SK-N-SH (cell line): ENCODE results near the gene MIDN. TPM values are rescaled to one million over a fixed set of nuclear protein-coding genes. Genes with fewer than 3 reads are reported as not detected.

Source experiments
- ELF1 ChIP-seq: IDR thresholded peaks from 2 replicates; pipeline ENCODE4 v1.4.0; 2012
- FOXJ3 ChIP-seq: sonication (generic); formaldehyde crosslinking; IDR thresholded peaks from 2 replicates; pipeline ENCODE4 v1.5.1; 2020; ENCODE audit warnings: mild to moderate bottlenecking, missing genetic modification reagents
- FOXM1 ChIP-seq: IDR thresholded peaks from 2 replicates; pipeline ENCODE4 v1.4.0; 2012; ENCODE audit warnings: low read depth, mild to moderate bottlenecking
- IRF3 ChIP-seq: fragments of 150-350 bp; IDR thresholded peaks from 2 replicates; pipeline ENCODE4 v1.6.1; 2016; ENCODE audit warnings: mild to moderate bottlenecking, low read depth, low read length
- JUND ChIP-seq: IDR thresholded peaks from 2 replicates; pipeline ENCODE4 v1.4.0; 2012
- REST ChIP-seq: IDR thresholded peaks from 2 replicates; pipeline ENCODE4 v1.6.1; 2012; ENCODE audit warnings: mild to moderate bottlenecking, low read depth, low read length, moderate library complexity
- RXRA ChIP-seq: IDR thresholded peaks from 2 replicates; pipeline ENCODE4 v1.4.0; 2012; ENCODE audit warnings: low read depth, mild to moderate bottlenecking, borderline replicate concordance
- TCF12 ChIP-seq: IDR thresholded peaks from 2 replicates; pipeline ENCODE4 v1.4.0; 2012
- TEAD4 ChIP-seq: IDR thresholded peaks from 2 replicates; pipeline ENCODE4 v1.4.0; 2012; ENCODE audit warnings: mild to moderate bottlenecking, borderline replicate concordance; ENCODE audit not compliant: insufficient read depth
- ZBTB33 ChIP-seq: IDR thresholded peaks from 2 replicates; pipeline ENCODE4 v1.4.0; 2012; ENCODE audit warnings: low read depth, borderline replicate concordance
- polyA plus RNA-seq, 3 experiments: library from polyadenylated mRNA; depleted of rRNA; stranded (reverse); fragments of >200 nt; gene quantifications; 2 replicates each; pipeline ENCODE4 v1.2.3, GENCODE V29; 2012
- TF ChIP-seq, protein P1 (sequence below): fragments of 200-600 bp; sonication (generic); IDR thresholded peaks from 2 replicates; pipeline ENCODE4 v1.6.1; 2017; ENCODE audit warnings: antibody characterized with exemption, mild to moderate bottlenecking, moderate library complexity
- TF ChIP-seq, protein P2 (sequence below): fragments of 150-350 bp; IDR thresholded peaks from 2 replicates; pipeline ENCODE4 v1.6.1; 2017; ENCODE audit warnings: antibody characterized with exemption, low read length, low read depth, borderline replicate concordance

The MIDN gene
- polyA plus RNA-seq, 1 of the 3 experiments (the other 2 are of a cell fraction) = 13.9 TPM

DNA sequence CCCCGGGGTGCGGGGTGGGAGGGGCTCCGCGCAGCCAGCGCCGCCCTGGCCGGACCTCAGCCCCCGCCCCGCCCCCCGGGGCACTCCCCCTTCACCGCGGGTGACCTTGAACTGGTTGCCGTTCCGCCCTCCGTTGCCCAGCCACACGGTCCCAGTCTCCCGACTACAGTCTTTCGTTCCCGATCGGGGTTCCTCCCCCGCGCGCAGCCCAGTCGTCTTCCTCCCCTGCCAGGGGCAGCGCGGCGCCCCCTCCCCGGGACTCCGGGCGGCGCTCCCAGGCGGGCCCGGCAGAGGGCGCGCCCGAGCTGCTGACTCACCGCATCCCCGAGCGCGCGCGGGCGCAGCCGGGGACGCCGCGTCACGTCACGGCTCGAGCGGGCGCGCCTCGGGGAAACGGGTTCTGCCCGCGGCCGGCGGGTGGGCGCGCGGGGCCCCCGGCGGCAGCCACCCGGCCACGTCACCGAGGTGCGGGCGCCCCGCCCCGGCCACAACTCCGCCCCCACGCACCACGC, 459 bp downstream of the MIDN start (continued):
- TF ChIP-seq, protein P1, sequence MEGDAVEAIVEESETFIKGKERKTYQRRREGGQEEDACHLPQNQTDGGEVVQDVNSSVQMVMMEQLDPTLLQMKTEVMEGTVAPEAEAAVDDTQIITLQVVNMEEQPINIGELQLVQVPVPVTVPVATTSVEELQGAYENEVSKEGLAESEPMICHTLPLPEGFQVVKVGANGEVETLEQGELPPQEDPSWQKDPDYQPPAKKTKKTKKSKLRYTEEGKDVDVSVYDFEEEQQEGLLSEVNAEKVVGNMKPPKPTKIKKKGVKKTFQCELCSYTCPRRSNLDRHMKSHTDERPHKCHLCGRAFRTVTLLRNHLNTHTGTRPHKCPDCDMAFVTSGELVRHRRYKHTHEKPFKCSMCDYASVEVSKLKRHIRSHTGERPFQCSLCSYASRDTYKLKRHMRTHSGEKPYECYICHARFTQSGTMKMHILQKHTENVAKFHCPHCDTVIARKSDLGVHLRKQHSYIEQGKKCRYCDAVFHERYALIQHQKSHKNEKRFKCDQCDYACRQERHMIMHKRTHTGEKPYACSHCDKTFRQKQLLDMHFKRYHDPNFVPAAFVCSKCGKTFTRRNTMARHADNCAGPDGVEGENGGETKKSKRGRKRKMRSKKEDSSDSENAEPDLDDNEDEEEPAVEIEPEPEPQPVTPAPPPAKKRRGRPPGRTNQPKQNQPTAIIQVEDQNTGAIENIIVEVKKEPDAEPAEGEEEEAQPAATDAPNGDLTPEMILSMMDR = peak; percentile 87
- TF ChIP-seq TEAD4 = no peak
- TF ChIP-seq IRF3 = no peak
- TF ChIP-seq JUND = no peak
- TF ChIP-seq REST = no peak
- 0 out of 2 replicates have a peak, but pooled peaks have one; percentile 31 for TF ChIP-seq RXRA
- no peak for TF ChIP-seq FOXJ3 (CRISPR knock-in tag)
- no peak for TF ChIP-seq ELF1
- no peak for TF ChIP-seq ZBTB33
- TF ChIP-seq FOXM1 = no peak
- TF ChIP-seq TCF12 = no peak
- TF ChIP-seq, protein P2, sequence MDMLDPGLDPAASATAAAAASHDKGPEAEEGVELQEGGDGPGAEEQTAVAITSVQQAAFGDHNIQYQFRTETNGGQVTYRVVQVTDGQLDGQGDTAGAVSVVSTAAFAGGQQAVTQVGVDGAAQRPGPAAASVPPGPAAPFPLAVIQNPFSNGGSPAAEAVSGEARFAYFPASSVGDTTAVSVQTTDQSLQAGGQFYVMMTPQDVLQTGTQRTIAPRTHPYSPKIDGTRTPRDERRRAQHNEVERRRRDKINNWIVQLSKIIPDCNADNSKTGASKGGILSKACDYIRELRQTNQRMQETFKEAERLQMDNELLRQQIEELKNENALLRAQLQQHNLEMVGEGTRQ = no peak
- TF ChIP-seq, all 33 proteins: peak for 7
